IMR-90 (cell line): ENCODE data around the gene SPTY2D1. TPM values are rescaled to one million over a fixed set of nuclear protein-coding genes. Genes with fewer than 3 reads are reported as not detected.

Experiments used
- ATAC-seq: fragments of 200-7000 bp; cut with Tn5 transposase; 2 replicates; pipeline ENCODE4 v1.9.1; 2020; ENCODE audit warnings: low read depth, mild to moderate bottlenecking, moderate library complexity
- BruUV-seq: library from RNA; stranded (reverse); fragments of 400-500 nt; replicated peaks from 2 replicates; lab custom pipeline; 2021; lab: Mats Ljungman, UMichigan
- CTCF ChIA-PET: fragments of 300-600 bp; formaldehyde crosslinking; extraction: SDS; loops from one replicate; lab custom pipeline; 2021; ENCODE audit warnings: antibody characterized with exemption; lab: Yijun Ruan, JAX
- POLR2A ChIA-PET: fragments of 300-600 bp; sonication (Branson Sonifier 250); formaldehyde crosslinking; loops from one replicate; lab custom pipeline; 2022; ENCODE audit warnings: antibody characterized with exemption; ENCODE audit not compliant: unreplicated experiment; lab: Charles Lee
- DNase-seq: peaks from one replicate; pipeline ENCODE4 v3.0.0; 2013
- H2AFZ ChIP-seq: replicated peaks from 2 replicates; pipeline ENCODE3; 2013; ENCODE audit warnings: low read length, mild to moderate bottlenecking; ENCODE audit not compliant: poor library complexity
- H2AK5ac ChIP-seq: 2 replicates; pipeline ENCODE4 v1.6.1; 2013; ENCODE audit warnings: low read depth, low read length, inconsistent platforms
- H2AK9ac ChIP-seq: replicated peaks from 2 replicates; pipeline ENCODE3; 2013; ENCODE audit warnings: mild to moderate bottlenecking, low read depth, low read length, moderate library complexity; ENCODE audit not compliant: poor library complexity
- H2BK120ac ChIP-seq: 2 replicates; pipeline ENCODE4 v1.6.1; 2013; ENCODE audit warnings: low read depth, low read length, inconsistent platforms
- H2BK15ac ChIP-seq: 3 replicates; pipeline ENCODE4 v1.6.1; 2013; ENCODE audit warnings: low read depth, low read length, inconsistent platforms
- H2BK20ac ChIP-seq: 2 replicates; pipeline ENCODE4 v1.6.1; 2013; ENCODE audit warnings: low read depth, mild to moderate bottlenecking, inconsistent platforms, low read length, moderate library complexity
- H2BK5ac ChIP-seq: 2 replicates; pipeline ENCODE4 v1.6.1; 2013; ENCODE audit warnings: mild to moderate bottlenecking, low read depth, low read length, inconsistent platforms; ENCODE audit not compliant: poor library complexity, severe bottlenecking
- H3K14ac ChIP-seq: replicated peaks from 2 replicates; pipeline ENCODE4 v1.6.1; 2013; ENCODE audit warnings: low read depth, low read length, inconsistent platforms
- H3K18ac ChIP-seq: 2 replicates; pipeline ENCODE4 v1.6.1; 2013; ENCODE audit warnings: low read depth, low read length, control low read depth
- H3K23ac ChIP-seq: 2 replicates; pipeline ENCODE4 v1.6.1; 2013; ENCODE audit warnings: low read depth, low read length, inconsistent platforms
- H3K27ac ChIP-seq: 2 replicates; pipeline ENCODE4 v1.5.1; 2013; ENCODE audit warnings: mild to moderate bottlenecking, control low read depth, low read length; ENCODE audit not compliant: insufficient read depth
- H3K27me3 ChIP-seq: 2 replicates; pipeline ENCODE4 v1.6.1; 2013; ENCODE audit warnings: low read length; ENCODE audit not compliant: control insufficient read depth, insufficient read depth
- H3K36me3 ChIP-seq: 2 replicates; pipeline ENCODE4 v1.6.1; 2013; ENCODE audit warnings: low read length, mixed read lengths; ENCODE audit not compliant: control insufficient read depth, insufficient read depth
- H3K4ac ChIP-seq: 2 replicates; pipeline ENCODE4 v1.6.1; 2013; ENCODE audit warnings: low read depth, low read length, inconsistent platforms
- H3K4me1 ChIP-seq: 2 replicates; pipeline ENCODE4 v1.6.1; 2013; ENCODE audit warnings: low read length, mixed read lengths; ENCODE audit not compliant: control insufficient read depth, insufficient read depth
- H3K4me2 ChIP-seq: 2 replicates; pipeline ENCODE4 v1.6.1; 2013; ENCODE audit warnings: low read depth, mild to moderate bottlenecking, control low read depth, low read length, moderate library complexity
- H3K4me3 ChIP-seq: 2 replicates; pipeline ENCODE4 v1.5.1; 2013; ENCODE audit warnings: low read depth, mild to moderate bottlenecking, control low read depth, low read length, moderate library complexity; ENCODE audit not compliant: insufficient read depth
- H3K56ac ChIP-seq: 2 replicates; pipeline ENCODE4 v1.6.1; 2013; ENCODE audit warnings: low read length, inconsistent platforms; ENCODE audit not compliant: insufficient read depth; ENCODE audit errors: extremely low read depth
- H3K79me1 ChIP-seq, 2 experiments: 2 replicates each; pipeline ENCODE4 v1.6.1; 2013; ENCODE audit warnings: low read length in 2 of 2, inconsistent platforms in 1 of 2, low read depth in 1 of 2
- H3K9ac ChIP-seq: 2 replicates; pipeline ENCODE4 v1.6.1; 2013; ENCODE audit warnings: low read depth, low read length, control low read depth
- H3K9me1 ChIP-seq: 2 replicates; pipeline ENCODE4 v1.6.1; 2013; ENCODE audit warnings: low read length, inconsistent platforms; ENCODE audit not compliant: insufficient read depth
- H3K9me3 ChIP-seq: 2 replicates; pipeline ENCODE4 v1.6.1; 2013; ENCODE audit warnings: low read length; ENCODE audit not compliant: control insufficient read depth, insufficient read depth
- H4K20me1 ChIP-seq: 2 replicates; pipeline ENCODE4 v1.6.1; 2013; ENCODE audit warnings: low read length, inconsistent platforms; ENCODE audit not compliant: insufficient read depth
- H4K5ac ChIP-seq: 2 replicates; pipeline ENCODE4 v1.6.1; 2013; ENCODE audit warnings: mild to moderate bottlenecking, low read depth, low read length, control low read depth
- H4K8ac ChIP-seq, 2 experiments: 2 replicates each; pipeline ENCODE4 v1.6.1; 2013; ENCODE audit warnings: low read depth in 2 of 2, low read length in 2 of 2, control low read depth in 1 of 2, inconsistent platforms in 1 of 2
- H4K91ac ChIP-seq: 2 replicates; pipeline ENCODE4 v1.6.1; 2013; ENCODE audit warnings: low read depth, low read length, inconsistent platforms; ENCODE audit not compliant: insufficient read depth
- CHD1 ChIP-seq: IDR thresholded peaks from 2 replicates; pipeline ENCODE4 v1.6.1; 2012; ENCODE audit warnings: low read depth, low read length, improper control_type of control experiment
- FOS ChIP-seq: fragments of 150-350 bp; IDR thresholded peaks from 2 replicates; pipeline ENCODE4 v1.6.1; 2016; ENCODE audit warnings: low read depth, low read length
- MAFK ChIP-seq: IDR thresholded peaks from 2 replicates; pipeline ENCODE4 v1.6.1; 2012; ENCODE audit warnings: low read depth, low read length, improper control_type of control experiment
- MAZ ChIP-seq: IDR thresholded peaks from 2 replicates; pipeline ENCODE4 v1.6.1; 2012; ENCODE audit warnings: low read depth, mild to moderate bottlenecking, low read length, improper control_type of control experiment, moderate library complexity, borderline replicate concordance
- NFE2L2 ChIP-seq: fragments of 150-350 bp; IDR thresholded peaks from 2 replicates; pipeline ENCODE4 v1.6.1; 2016; ENCODE audit warnings: low read depth, mild to moderate bottlenecking, low read length
- POLR2A ChIP-seq: IDR thresholded peaks from 2 replicates; pipeline ENCODE4 v1.6.1; 2012; ENCODE audit warnings: mild to moderate bottlenecking, low read depth, low read length
- RAD21 ChIP-seq: IDR thresholded peaks from 2 replicates; pipeline ENCODE4 v1.6.1; 2012; ENCODE audit warnings: low read length, improper control_type of control experiment
- RFX5 ChIP-seq: IDR thresholded peaks from 2 replicates; pipeline ENCODE4 v1.8.0; 2012; ENCODE audit warnings: low read depth, mild to moderate bottlenecking, low read length, moderate library complexity
- SMC3 ChIP-seq: fragments of 150-350 bp; IDR thresholded peaks from 2 replicates; pipeline ENCODE4 v1.6.1; 2016; ENCODE audit warnings: low read depth, mild to moderate bottlenecking, antibody characterized with exemption, low read length, moderate library complexity
- WGBS, 2 experiments: methylation state at CpG; one replicate each; pipeline versions ENCODE4 v1.1.5 to v1.1.7; 2013; ENCODE audit warnings: missing lambda C conversion rate in 2 of 2; ENCODE audit not compliant: insufficient read length in 1 of 2; ENCODE audit errors: extremely low coverage in 2 of 2; 5-methylcytosine and 5-hydroxymethylcytosine counted together
- dilution Hi-C: fragments of 300-500 bp; cut with HindIII; formaldehyde crosslinking; loops from one replicate; pipeline ENCODE4 v1.14.3; 2018; ENCODE audit warnings: low sequenced_read_pairs; ENCODE audit not compliant: unreplicated experiment
- in situ Hi-C: fragments of 300-500 bp; cut with MboI; formaldehyde crosslinking; loops from 3 replicates; pipeline ENCODE4 v1.14.3; 2019; ENCODE audit warnings: low sequenced_read_pairs, inconsistent platforms, mixed read lengths
- intact Hi-C: fragments of 100-400 bp; cut with micrococcal nuclease; formaldehyde crosslinking; loops from 2 replicates; pipeline ENCODE4 v1.10.0; 2022
- polyA plus RNA-seq, 3 experiments: library from polyadenylated mRNA; depleted of rRNA; stranded (reverse); fragments of >200 nt; gene quantifications; 2 replicates each; pipeline ENCODE4 v1.2.3, GENCODE V29; 2012; ENCODE audit warnings: low replicate concordance in 1 of 3
- total RNA-seq: library from RNA; depleted of rRNA; stranded (reverse); fragments of >200 nt; gene quantifications from 2 replicates; pipeline ENCODE4 v1.2.3, GENCODE V29; 2012
- TF ChIP-seq, protein P1 (sequence below): fragments of 150-350 bp; IDR thresholded peaks from 2 replicates; pipeline ENCODE4 v1.6.1; 2017; ENCODE audit warnings: mild to moderate bottlenecking, antibody characterized with exemption, low read length, low read depth
- TF ChIP-seq, protein P2 (sequence below): conservative IDR thresholded peaks from 2 replicates; pipeline ENCODE4 v1.5.1; 2012; ENCODE audit warnings: mild to moderate bottlenecking, low read depth, low read length, improper control_type of control experiment

SPTY2D1 gene
- total and polyA plus RNA-seq, 2 of the 4 experiments (the other 2 are of a cell fraction) = 10.3 to 36.6 TPM

DNA sequence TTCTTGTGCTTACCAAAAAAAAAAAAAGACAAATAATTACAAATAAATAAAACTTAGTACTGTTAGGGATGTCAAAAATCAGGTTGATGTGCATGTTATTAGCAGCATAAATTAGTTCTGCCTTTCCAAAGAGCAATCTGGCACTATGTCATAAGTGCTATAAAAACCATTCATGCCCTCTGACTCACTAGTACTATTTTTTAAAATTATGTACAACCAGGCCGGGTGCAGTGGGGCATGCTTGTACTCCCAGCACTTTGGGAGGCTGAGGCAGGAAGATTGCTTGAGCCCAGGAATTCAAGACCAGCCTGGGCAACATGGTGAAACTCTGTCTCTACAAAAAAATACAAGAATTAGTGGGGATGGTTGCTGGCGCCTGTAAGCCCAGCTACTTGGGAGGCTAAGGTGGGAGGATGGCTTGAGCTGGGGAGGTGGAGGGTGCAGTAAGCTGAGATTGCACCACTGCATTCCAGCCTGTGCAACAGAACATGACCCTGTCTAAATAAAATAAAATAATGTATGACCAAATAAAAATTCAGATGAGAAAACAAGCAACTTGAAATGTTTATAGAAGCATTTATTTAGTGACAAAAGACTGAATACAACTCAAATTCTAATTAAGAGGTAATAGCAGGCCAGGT lies 70.9 kb downstream of the SPTY2D1 start:
- Histone ChIP-seq H3K27me3 (no peaks in the 10 kb centered on the region), H3K79me1 (peaks cover 0 to 8% of the 10 kb centered on the region in 2 experiments; a peak in 3 of 4 replicates), H3K27ac (no peak overlapping the region), H3K14ac (no peak overlapping the region), H3K18ac (no peak overlapping the region), H2BK20ac (no peak overlapping the region), H3K4me1 (peaks cover 4% of the 10 kb centered on the region; the same call in 1 of the 2 replicates), H2BK120ac (no peak overlapping the region), H4K91ac (no peak overlapping the region), H3K4me3 (no peak overlapping the region), H3K56ac (no peak overlapping the region), H4K8ac (no peak overlapping the region), H3K9ac (no peak overlapping the region), H3K23ac (no peak overlapping the region), H4K5ac (no peak overlapping the region), H3K9me1 (no peaks in the 10 kb centered on the region), H3K9me3 (no peaks in the 10 kb centered on the region), H2BK15ac (no peak overlapping the region), H2AFZ (no peak overlapping the region), H2AK5ac (no peak overlapping the region), H4K20me1 (no peaks in the 10 kb centered on the region), H2BK5ac (no peak overlapping the region), H3K36me3 (peaks cover 19% of the 10 kb centered on the region), H3K4me2 (no peak overlapping the region), H2AK9ac (no peak overlapping the region), H3K4ac (no peak overlapping the region)
- ChIA-PET POLR2A (no interaction called here), CTCF (no interaction called here)
- TF ChIP-seq CHD1 (no peak), SMC3 (no peak), POLR2A (no peak), FOS (no peak), NFE2L2 (no peak), MAZ (no peak), RAD21 (no peak), MAFK (no peak), RFX5 (no peak)
- TF ChIP-seq, protein P1, sequence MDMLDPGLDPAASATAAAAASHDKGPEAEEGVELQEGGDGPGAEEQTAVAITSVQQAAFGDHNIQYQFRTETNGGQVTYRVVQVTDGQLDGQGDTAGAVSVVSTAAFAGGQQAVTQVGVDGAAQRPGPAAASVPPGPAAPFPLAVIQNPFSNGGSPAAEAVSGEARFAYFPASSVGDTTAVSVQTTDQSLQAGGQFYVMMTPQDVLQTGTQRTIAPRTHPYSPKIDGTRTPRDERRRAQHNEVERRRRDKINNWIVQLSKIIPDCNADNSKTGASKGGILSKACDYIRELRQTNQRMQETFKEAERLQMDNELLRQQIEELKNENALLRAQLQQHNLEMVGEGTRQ = no peak
- TF ChIP-seq, protein P2, sequence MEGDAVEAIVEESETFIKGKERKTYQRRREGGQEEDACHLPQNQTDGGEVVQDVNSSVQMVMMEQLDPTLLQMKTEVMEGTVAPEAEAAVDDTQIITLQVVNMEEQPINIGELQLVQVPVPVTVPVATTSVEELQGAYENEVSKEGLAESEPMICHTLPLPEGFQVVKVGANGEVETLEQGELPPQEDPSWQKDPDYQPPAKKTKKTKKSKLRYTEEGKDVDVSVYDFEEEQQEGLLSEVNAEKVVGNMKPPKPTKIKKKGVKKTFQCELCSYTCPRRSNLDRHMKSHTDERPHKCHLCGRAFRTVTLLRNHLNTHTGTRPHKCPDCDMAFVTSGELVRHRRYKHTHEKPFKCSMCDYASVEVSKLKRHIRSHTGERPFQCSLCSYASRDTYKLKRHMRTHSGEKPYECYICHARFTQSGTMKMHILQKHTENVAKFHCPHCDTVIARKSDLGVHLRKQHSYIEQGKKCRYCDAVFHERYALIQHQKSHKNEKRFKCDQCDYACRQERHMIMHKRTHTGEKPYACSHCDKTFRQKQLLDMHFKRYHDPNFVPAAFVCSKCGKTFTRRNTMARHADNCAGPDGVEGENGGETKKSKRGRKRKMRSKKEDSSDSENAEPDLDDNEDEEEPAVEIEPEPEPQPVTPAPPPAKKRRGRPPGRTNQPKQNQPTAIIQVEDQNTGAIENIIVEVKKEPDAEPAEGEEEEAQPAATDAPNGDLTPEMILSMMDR = no peak
- dilution Hi-C loops (no loop called here), in situ Hi-C loops (no loop called here), intact Hi-C loops (no loop called here)
- WGBS, 2 experiments = no CpG with 5 or more reads among the region's 2 CpGs
- no TSS peak for BruUV-seq
- ATAC-seq (no peak), DNase-seq (no peak)
